Gastrocnemius medialis (tissue), 4 donors: ENCODE data around the gene AFDN.
A peak's percentile ranks its signal among the peaks of the same experiment; 100 is the strongest.

Experiments used
- POLR2A ChIP-seq, 2 donors: fragments of 450-650 bp; IDR thresholded peaks; one replicate each; pipeline ENCODE4 v1.6.1; 2017; ENCODE audit warnings: antibody characterized with exemption in 2 of 2, mild to moderate bottlenecking in 2 of 2, moderate library complexity in 2 of 2
- TF ChIP-seq, protein P1 (sequence below), 5 experiments: fragments of 450-650 bp in 3 of 5; fragments of 200-600 bp in 2 of 5; sonication (generic) in 2 of 5; IDR thresholded peaks in 4 of 5; conservative IDR thresholded peaks in 1 of 5; 1 replicate in 4 of 5; 2 replicates in 1 of 5; pipeline ENCODE4 v1.5.1; 2016 to 2019; ENCODE audit warnings: antibody characterized with exemption in 5 of 5, mild to moderate bottlenecking in 3 of 5, moderate library complexity in 3 of 5

GRCh38 chr6:167934426-167934864, 107.7 kb downstream of the AFDN start:
- TF ChIP-seq, protein P1, sequence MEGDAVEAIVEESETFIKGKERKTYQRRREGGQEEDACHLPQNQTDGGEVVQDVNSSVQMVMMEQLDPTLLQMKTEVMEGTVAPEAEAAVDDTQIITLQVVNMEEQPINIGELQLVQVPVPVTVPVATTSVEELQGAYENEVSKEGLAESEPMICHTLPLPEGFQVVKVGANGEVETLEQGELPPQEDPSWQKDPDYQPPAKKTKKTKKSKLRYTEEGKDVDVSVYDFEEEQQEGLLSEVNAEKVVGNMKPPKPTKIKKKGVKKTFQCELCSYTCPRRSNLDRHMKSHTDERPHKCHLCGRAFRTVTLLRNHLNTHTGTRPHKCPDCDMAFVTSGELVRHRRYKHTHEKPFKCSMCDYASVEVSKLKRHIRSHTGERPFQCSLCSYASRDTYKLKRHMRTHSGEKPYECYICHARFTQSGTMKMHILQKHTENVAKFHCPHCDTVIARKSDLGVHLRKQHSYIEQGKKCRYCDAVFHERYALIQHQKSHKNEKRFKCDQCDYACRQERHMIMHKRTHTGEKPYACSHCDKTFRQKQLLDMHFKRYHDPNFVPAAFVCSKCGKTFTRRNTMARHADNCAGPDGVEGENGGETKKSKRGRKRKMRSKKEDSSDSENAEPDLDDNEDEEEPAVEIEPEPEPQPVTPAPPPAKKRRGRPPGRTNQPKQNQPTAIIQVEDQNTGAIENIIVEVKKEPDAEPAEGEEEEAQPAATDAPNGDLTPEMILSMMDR (IDR thresholded peaks at IDR 0.05 in 4 of 5, conservative IDR thresholded peaks at IDR 0.05 in 1 of 5), result no peak
- peak in 1 of 2 donors; percentile 39 for TF ChIP-seq POLR2A (IDR thresholded peaks at IDR 0.05)
